Kidney (tissue), 14 donors: ENCODE results near the gene CAPN14. TPM values are rescaled to one million over a fixed set of nuclear protein-coding genes. Genes with fewer than 3 reads are reported as not detected.

Experiments
- DNase-seq, 5 donors: peaks; one replicate each; pipeline ENCODE4 v3.0.0-alpha.2; 2013 to 2020
- FAIRE-seq: peaks from 2 replicates; lab custom pipeline; 2012; peaks lifted over from hg19 to GRCh38; lab: Jason Lieb, UNC
- H3K27ac ChIP-seq, 2 donors: one replicate each; pipeline ENCODE4 v1.7.0; 2013; ENCODE audit warnings: low read depth in 2 of 2, low read length in 2 of 2, inconsistent platforms in 1 of 2
- H3K27me3 ChIP-seq: one replicate; pipeline ENCODE4 v1.7.1; 2013; ENCODE audit warnings: low read length, inconsistent platforms; ENCODE audit not compliant: control insufficient read depth, insufficient read depth
- H3K36me3 ChIP-seq, 3 donors: one replicate each; pipeline versions ENCODE4 v1.7.0 to v1.7.1; 2013; ENCODE audit warnings: low read length in 3 of 3, control low read depth in 1 of 3, inconsistent platforms in 1 of 3; ENCODE audit not compliant: insufficient read depth in 3 of 3, control insufficient read depth in 2 of 3
- H3K4me1 ChIP-seq, 3 donors: one replicate each; pipeline versions ENCODE4 v1.7.0 to v1.7.1; 2013; ENCODE audit warnings: low read length in 3 of 3, inconsistent platforms in 1 of 3, low read depth in 1 of 3; ENCODE audit not compliant: control insufficient read depth in 2 of 3, insufficient read depth in 2 of 3
- H3K4me3 ChIP-seq, 3 donors: one replicate each; pipeline versions ENCODE4 v1.7.0 to v1.8.1; 2013; ENCODE audit warnings: low read length in 3 of 3, control low read depth in 1 of 3, inconsistent platforms in 1 of 3
- H3K9ac ChIP-seq, 3 donors: one replicate each; pipeline versions ENCODE4 v1.7.0 to v1.7.1; 2013; ENCODE audit warnings: low read length in 3 of 3, control low read depth in 1 of 3, inconsistent platforms in 1 of 3
- H3K9me3 ChIP-seq, 3 donors: one replicate each; pipeline versions ENCODE4 v1.7.0 to v1.7.1; 2013; ENCODE audit warnings: low read length in 3 of 3, control low read depth in 1 of 3, inconsistent platforms in 1 of 3; ENCODE audit not compliant: control insufficient read depth in 2 of 3, insufficient read depth in 1 of 3
- CTCF ChIP-seq: IDR thresholded peaks from 3 replicates; pipeline ENCODE4 v1.5.1; 2012; ENCODE audit warnings: mild to moderate bottlenecking, moderate library complexity, borderline replicate concordance; ENCODE audit not compliant: insufficient read depth; ENCODE audit errors: extremely low read depth
- intact Hi-C: fragments of 100-400 bp; cut with DNase I; formaldehyde crosslinking; loops from one replicate; pipeline ENCODE4 v1.11.1; 2022
- polyA plus RNA-seq: library from polyadenylated mRNA; stranded (reverse); fragments of 350-450 nt; fragmentation: Illumina TruSeq; extraction: RNeasy Lipid Tissue Mini Kit (QIAGEN cat#74804); gene quantifications from one replicate; pipeline ENCODE4 v1.2.3, GENCODE V29; 2014; ENCODE audit warnings: low read depth, low replicate concordance; ENCODE audit not compliant: insufficient read depth
- total RNA-seq: library from RNA; stranded (reverse); fragmentation: NEBNext Ultra II Directional; extraction: Animal tissue kit (Norgen Biotek cat#: 25700); gene quantifications from one replicate; pipeline ENCODE4 v1.2.1, GENCODE V29; 2021
- donor health status: control.
- donor health status: control.
- donor health status: control.
- donor health status: control.
- donor health status: control.
- donor health status: DM: yes; HTN: yes; CAD: no.
- donor health status: Normal renal cell carcinoma (clear cell type).

Gene CAPN14
- total and polyA plus RNA-seq, 2 donors from 2014 or later, result 0.22 to 0.25 TPM

DNA sequence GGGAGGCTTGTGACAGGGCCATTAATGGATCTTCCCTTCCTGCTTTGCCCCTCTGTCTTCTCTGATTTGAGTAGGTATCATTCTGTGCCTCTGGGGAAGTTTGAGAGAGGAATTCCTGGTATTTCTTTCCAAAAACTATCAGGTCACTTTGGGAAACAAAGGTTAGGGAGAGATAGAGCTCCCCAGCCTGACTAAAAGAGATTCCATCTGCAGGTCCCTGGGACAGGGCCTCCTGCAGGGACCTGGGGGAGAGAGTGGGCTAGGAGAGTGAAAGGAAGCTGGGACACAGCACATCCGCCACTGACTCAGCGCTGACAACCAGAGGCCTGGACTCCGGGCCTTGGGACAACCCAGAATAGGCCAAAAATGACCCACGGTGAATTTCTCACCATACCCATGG lies 85.4 kb downstream of the CAPN14 start:
- FAIRE-seq, result no peak
- intact Hi-C loops, result no loop called here
- peaks cover 6% of the 10 kb centered on the region for H3K27me3 ChIP-seq

GRCh38 chr2:31129375-31130171 lies 87.7 kb downstream of the CAPN14 start:
- FAIRE-seq, result no peak
- Histone ChIP-seq H3K9me3 (no peaks in the 10 kb centered on the region), H3K4me3 (no peak overlapping the region), H3K4me1 (peaks cover 0 to 47% (median 10%) of the 10 kb centered on the region in 3 donors), H3K27me3 (no peaks in the 10 kb centered on the region), H3K9ac (no peak overlapping the region), H3K27ac (no peak overlapping the region), H3K36me3 (peaks cover 0 to 5% (median 0%) of the 10 kb centered on the region in 3 donors)
- intact Hi-C loops, result no loop called here
- no peak for TF ChIP-seq CTCF
- DNase-seq, result no peak

More for the DNA sequence above, 85.4 kb downstream of the CAPN14 start:
- no peak for DNase-seq
- no peak for TF ChIP-seq CTCF
- no peak overlapping the region for H3K9ac ChIP-seq
- no peaks in the 10 kb centered on the region for H3K36me3 ChIP-seq
- peaks cover 0 to 32% (median 8%) of the 10 kb centered on the region in 3 donors for H3K4me1 ChIP-seq
- H3K27ac ChIP-seq, result no peak overlapping the region
- no peak overlapping the region for H3K4me3 ChIP-seq
- no peaks in the 10 kb centered on the region for H3K9me3 ChIP-seq

DNA sequence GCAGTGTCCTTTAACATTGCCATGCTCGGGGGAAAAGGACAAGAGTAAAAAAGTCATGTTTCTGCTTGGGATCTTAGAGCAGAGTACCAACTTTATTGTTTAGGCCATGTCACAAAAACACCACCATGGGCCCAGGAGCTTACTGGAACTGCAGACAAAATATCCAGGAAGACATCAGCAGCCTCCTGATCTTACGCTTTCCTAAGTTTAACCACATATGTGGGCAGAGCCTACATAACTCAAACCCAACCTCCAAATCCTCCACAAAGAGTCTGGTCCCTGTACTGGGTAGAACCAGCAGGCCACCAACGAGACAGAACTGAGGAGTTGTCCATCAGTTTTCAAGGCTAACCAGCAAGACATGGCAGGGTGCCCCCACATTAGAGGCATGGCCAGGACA lies 89.4 kb downstream of the CAPN14 start:
- intact Hi-C loops, result no loop called here
- DNase-seq, result no peak
- FAIRE-seq, result no peak
- Histone ChIP-seq H3K27ac (no peak overlapping the region), H3K36me3 (peaks cover 0 to 6% (median 0%) of the 10 kb centered on the region in 3 donors), H3K4me3 (no peak overlapping the region), H3K9me3 (no peaks in the 10 kb centered on the region), H3K27me3 (no peaks in the 10 kb centered on the region), H3K9ac (no peak overlapping the region), H3K4me1 (peaks cover 0 to 50% (median 13%) of the 10 kb centered on the region in 3 donors)
- TF ChIP-seq CTCF, result no peak
